Upper lobe of right lung (tissue), 1 donor: ENCODE data around the gene DGLUCY. TPM values are rescaled to one million over a fixed set of nuclear protein-coding genes. Genes with fewer than 3 reads are reported as not detected.

ENCODE experiments used
- ATAC-seq: fragments of 200-7000 bp; cut with Tn5 transposase; one replicate; pipeline ENCODE4 v1.9.1; 2020; ENCODE audit warnings: mild to moderate bottlenecking, moderate library complexity
- DNase-seq: peaks from one replicate; pipeline ENCODE4 v3.0.0-alpha.2; 2020
- H3K27ac ChIP-seq: fragments of 200-600 bp; one replicate; pipeline ENCODE4 v1.8.0; 2022
- H3K27me3 ChIP-seq: fragments of 200-600 bp; one replicate; pipeline ENCODE4 v1.8.0; 2022; ENCODE audit warnings: mild to moderate bottlenecking
- H3K36me3 ChIP-seq: fragments of 200-600 bp; one replicate; pipeline ENCODE4 v1.8.0; 2022
- H3K4me1 ChIP-seq: fragments of 200-600 bp; one replicate; pipeline ENCODE4 v1.8.0; 2022
- H3K4me3 ChIP-seq: fragments of 200-600 bp; one replicate; pipeline ENCODE4 v1.8.0; 2022; ENCODE audit warnings: mild to moderate bottlenecking
- H3K9me3 ChIP-seq: fragments of 200-600 bp; one replicate; pipeline ENCODE4 v1.8.0; 2022
- CTCF ChIP-seq: fragments of 200-600 bp; IDR thresholded peaks from one replicate; pipeline ENCODE4 v1.8.0; 2022; ENCODE audit warnings: antibody characterized with exemption
- intact Hi-C: fragments of 100-400 bp; cut with DNase I; formaldehyde crosslinking; loops from one replicate; pipeline ENCODE4 v1.11.0; 2022
- total RNA-seq: library from RNA; stranded (reverse); fragmentation: NEBNext Ultra II Directional; extraction: Animal tissue kit (Norgen Biotek cat#: 25700); gene quantifications from one replicate; pipeline ENCODE4 v1.2.1, GENCODE V29; 2021
- donor health status: DM: no; HTN: yes; CAD: no; lungs with severe emphysema.

Gene DGLUCY
- total RNA-seq, 1 donor from 2014 or later, result 77.6 TPM

GRCh38 chr14:91126761-91127160 lies 12.9 kb downstream of the DGLUCY start:
- no peak for ATAC-seq
- H3K27me3 ChIP-seq, result no peaks in the 10 kb centered on the region
- H3K36me3 ChIP-seq, result peaks cover 25% of the 10 kb centered on the region
- TF ChIP-seq CTCF, result no peak
- no peaks in the 10 kb centered on the region for H3K9me3 ChIP-seq
- peaks cover 4% of the 10 kb centered on the region for H3K4me1 ChIP-seq
- H3K27ac ChIP-seq, result no peak overlapping the region
- intact Hi-C loops, result no loop called here
- no peak overlapping the region for H3K4me3 ChIP-seq
- no peak for DNase-seq

GRCh38 chr14:91127401-91127801 lies 13.5 kb downstream of the DGLUCY start:
- H3K27ac ChIP-seq, result peak overlapping the region; percentile 49
- no peaks in the 10 kb centered on the region for H3K27me3 ChIP-seq
- H3K4me1 ChIP-seq, result peaks cover 4% of the 10 kb centered on the region
- intact Hi-C loops, result no loop called here
- no peaks in the 10 kb centered on the region for H3K9me3 ChIP-seq
- peak; percentile 87 for ATAC-seq
- H3K4me3 ChIP-seq, result no peak overlapping the region
- peak; percentile 85 for DNase-seq
- H3K36me3 ChIP-seq, result peaks cover 32% of the 10 kb centered on the region
- TF ChIP-seq CTCF, result no peak

GRCh38 chr14:91127924-91128323 lies 14.1 kb downstream of the DGLUCY start:
- no peaks in the 10 kb centered on the region for H3K9me3 ChIP-seq
- DNase-seq (no peak), ATAC-seq (no peak)
- peak overlapping the region; percentile 49 for H3K27ac ChIP-seq
- H3K4me3 ChIP-seq, result no peak overlapping the region
- H3K36me3 ChIP-seq, result peaks cover 37% of the 10 kb centered on the region
- no peaks in the 10 kb centered on the region for H3K27me3 ChIP-seq
- intact Hi-C loops, result no loop called here
- peaks cover 4% of the 10 kb centered on the region for H3K4me1 ChIP-seq
- TF ChIP-seq CTCF, result no peak

GRCh38 chr14:91128699-91129098 lies 14.8 kb downstream of the DGLUCY start:
- intact Hi-C loops, result no loop called here
- H3K4me1 ChIP-seq, result peaks cover 4% of the 10 kb centered on the region
- TF ChIP-seq CTCF, result no peak
- H3K27me3 ChIP-seq, result no peaks in the 10 kb centered on the region
- peaks cover 43% of the 10 kb centered on the region for H3K36me3 ChIP-seq
- ATAC-seq (no peak), DNase-seq (no peak)
- H3K9me3 ChIP-seq, result no peaks in the 10 kb centered on the region
- no peak overlapping the region for H3K27ac ChIP-seq
- no peak overlapping the region for H3K4me3 ChIP-seq

GRCh38 chr14:91129261-91129660 lies 15.4 kb downstream of the DGLUCY start:
- no peak for ATAC-seq
- Histone ChIP-seq H3K27me3 (no peaks in the 10 kb centered on the region), H3K36me3 (peaks cover 43% of the 10 kb centered on the region), H3K27ac (no peak overlapping the region), H3K4me3 (no peak overlapping the region), H3K9me3 (no peaks in the 10 kb centered on the region), H3K4me1 (peaks cover 4% of the 10 kb centered on the region)
- DNase-seq, result no peak
- intact Hi-C loops, result no loop called here
- no peak for TF ChIP-seq CTCF

GRCh38 chr14:91135039-91135438 lies 21.2 kb downstream of the DGLUCY start:
- no peak for DNase-seq
- peaks cover 53% of the 10 kb centered on the region for H3K36me3 ChIP-seq
- intact Hi-C loops, result no loop called here
- H3K27me3 ChIP-seq, result no peaks in the 10 kb centered on the region
- H3K4me1 ChIP-seq, result no peaks in the 10 kb centered on the region
- H3K4me3 ChIP-seq, result no peak overlapping the region
- no peak for TF ChIP-seq CTCF
- no peaks in the 10 kb centered on the region for H3K9me3 ChIP-seq
- ATAC-seq, result no peak
- no peak overlapping the region for H3K27ac ChIP-seq
